Myocyte (in vitro differentiated cells): Measurements from ENCODE around the gene NINJ2. TPM values are rescaled to one million over a fixed set of nuclear protein-coding genes. Genes with fewer than 3 reads are reported as not detected.
A peak's percentile ranks its signal among the peaks of the same experiment; 100 is the strongest.
"Not testable (repeated sequence)": the region's sequence is repeated elsewhere in the genome, so short reads cannot be mapped to it uniquely, and the experiment has no call there.

Source experiments
- DNase-seq: peaks from one replicate; pipeline ENCODE4 v3.0.0-alpha.2; 2012; ENCODE audit warnings: low read depth
- polyA plus RNA-seq: library from polyadenylated mRNA; unstranded; fragments of >200 nt; gene quantifications from one replicate; pipeline ENCODE4 v1.2.1, GENCODE V29; 2012; ENCODE audit warnings: missing spikeins
- total RNA-seq: library from RNA; depleted of rRNA; stranded (reverse); fragments of >200 nt; gene quantifications from 2 replicates; pipeline ENCODE4 v1.2.3, GENCODE V29; 2014

NINJ2 gene
- 0.13 TPM in 1 of 2 replicates, not detected in the other for total RNA-seq
- 20.5 TPM for polyA plus RNA-seq

GRCh38 chr12:663293-663871 lies at the start of gene NINJ2:
NINJ2 (minus strand) TSS chr12:663445; CDS start chr12:663360, 85 bp downstream.
- peak; percentile 18 for DNase-seq

- peak; percentile 69 for DNase-seq
Observed at GRCh38 chr12:712172-712863, 49.1 kb upstream of the NINJ2 start.

GRCh38 chr12:709455-710020 lies 46.3 kb upstream of the NINJ2 start:
- DNase-seq = no peak

GRCh38 chr12:708084-708483 lies 44.8 kb upstream of the NINJ2 start:
- DNase-seq = not testable (repeated sequence)

- DNase-seq = no peak
Observed at GRCh38 chr12:704516-705242, 41.4 kb upstream of the NINJ2 start.

- DNase-seq = peak; percentile 76
Observed at GRCh38 chr12:701896-702539, 38.8 kb upstream of the NINJ2 start.

- no peak for DNase-seq
Observed at GRCh38 chr12:700016-700415, 36.8 kb upstream of the NINJ2 start.

- DNase-seq = not testable (repeated sequence)
Observed at GRCh38 chr12:698222-698621, 35.0 kb upstream of the NINJ2 start.

GRCh38 chr12:697481-697880 lies 34.2 kb upstream of the NINJ2 start:
- no peak for DNase-seq

GRCh38 chr12:694734-695503 lies 31.7 kb upstream of the NINJ2 start:
- no peak for DNase-seq

- DNase-seq = no peak
Observed at GRCh38 chr12:693934-694533, 30.8 kb upstream of the NINJ2 start.

- DNase-seq = no peak
Observed at GRCh38 chr12:692274-692673, 29.0 kb upstream of the NINJ2 start.

- no peak for DNase-seq
Observed at GRCh38 chr12:690466-690865, 27.2 kb upstream of the NINJ2 start.

GRCh38 chr12:685388-685787 lies 22.1 kb upstream of the NINJ2 start:
- DNase-seq = peak; percentile 62

GRCh38 chr12:684416-684815 lies 21.2 kb upstream of the NINJ2 start:
- no peak for DNase-seq

GRCh38 chr12:681568-682256 lies 18.5 kb upstream of the NINJ2 start:
- DNase-seq = no peak

- DNase-seq = no peak
Observed at GRCh38 chr12:678747-679712, 15.8 kb upstream of the NINJ2 start.

- no peak for DNase-seq
Observed at GRCh38 chr12:675562-675961, 12.3 kb upstream of the NINJ2 start.
